ENCODE measurements around the gene PREX1. TPM values are rescaled to one million over a fixed set of nuclear protein-coding genes. Genes with fewer than 3 reads are reported as not detected.

The PREX1 gene
- total RNA-seq, 1 experiment from 2014 or later, result 20.0 TPM

DNA sequence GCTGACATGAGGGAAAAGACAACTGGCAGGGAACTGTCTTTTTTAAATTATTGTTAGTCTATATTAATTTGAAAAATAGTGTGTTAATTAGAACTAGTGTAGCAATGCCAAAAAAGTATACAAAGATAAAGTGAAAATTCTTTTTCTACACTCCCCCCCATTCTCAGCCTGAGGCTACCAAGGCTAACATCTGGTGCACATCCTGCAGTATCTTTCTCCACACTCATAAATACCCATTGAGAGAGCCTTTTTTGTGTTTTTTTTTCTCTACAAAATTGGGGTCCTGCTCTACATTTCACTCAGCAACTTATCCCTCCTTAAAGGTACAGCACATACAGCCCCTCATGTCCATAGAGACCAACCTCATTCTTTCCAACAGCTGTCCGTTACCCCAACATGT lies 20.7 kb downstream of the PREX1 start:
- no peaks in the 10 kb centered on the region for H3K4me1 ChIP-seq (ENCODE audit: control insufficient read depth, insufficient read depth, low read length)
- H3K27me3 ChIP-seq (ENCODE audit: control insufficient read depth, insufficient read depth, low read length), result no peaks in the 10 kb centered on the region
- TF ChIP-seq POLR2AphosphoS5 (IDR thresholded peaks at IDR 0.05; ENCODE audit: low read depth, low read length), result no peak
- TF ChIP-seq, protein P1, sequence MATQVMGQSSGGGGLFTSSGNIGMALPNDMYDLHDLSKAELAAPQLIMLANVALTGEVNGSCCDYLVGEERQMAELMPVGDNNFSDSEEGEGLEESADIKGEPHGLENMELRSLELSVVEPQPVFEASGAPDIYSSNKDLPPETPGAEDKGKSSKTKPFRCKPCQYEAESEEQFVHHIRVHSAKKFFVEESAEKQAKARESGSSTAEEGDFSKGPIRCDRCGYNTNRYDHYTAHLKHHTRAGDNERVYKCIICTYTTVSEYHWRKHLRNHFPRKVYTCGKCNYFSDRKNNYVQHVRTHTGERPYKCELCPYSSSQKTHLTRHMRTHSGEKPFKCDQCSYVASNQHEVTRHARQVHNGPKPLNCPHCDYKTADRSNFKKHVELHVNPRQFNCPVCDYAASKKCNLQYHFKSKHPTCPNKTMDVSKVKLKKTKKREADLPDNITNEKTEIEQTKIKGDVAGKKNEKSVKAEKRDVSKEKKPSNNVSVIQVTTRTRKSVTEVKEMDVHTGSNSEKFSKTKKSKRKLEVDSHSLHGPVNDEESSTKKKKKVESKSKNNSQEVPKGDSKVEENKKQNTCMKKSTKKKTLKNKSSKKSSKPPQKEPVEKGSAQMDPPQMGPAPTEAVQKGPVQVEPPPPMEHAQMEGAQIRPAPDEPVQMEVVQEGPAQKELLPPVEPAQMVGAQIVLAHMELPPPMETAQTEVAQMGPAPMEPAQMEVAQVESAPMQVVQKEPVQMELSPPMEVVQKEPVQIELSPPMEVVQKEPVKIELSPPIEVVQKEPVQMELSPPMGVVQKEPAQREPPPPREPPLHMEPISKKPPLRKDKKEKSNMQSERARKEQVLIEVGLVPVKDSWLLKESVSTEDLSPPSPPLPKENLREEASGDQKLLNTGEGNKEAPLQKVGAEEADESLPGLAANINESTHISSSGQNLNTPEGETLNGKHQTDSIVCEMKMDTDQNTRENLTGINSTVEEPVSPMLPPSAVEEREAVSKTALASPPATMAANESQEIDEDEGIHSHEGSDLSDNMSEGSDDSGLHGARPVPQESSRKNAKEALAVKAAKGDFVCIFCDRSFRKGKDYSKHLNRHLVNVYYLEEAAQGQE (IDR thresholded peaks at IDR 0.05; ENCODE audit: insufficient read depth in 1 of 2, low read depth in 2 of 2, low read length in 1 of 2), result no peak
- TF ChIP-seq TCF7L2 (IDR thresholded peaks at IDR 0.05; ENCODE audit: low read depth, low read length), result no peak
- ChIA-PET CTCF (no interaction called here), POLR2A (no interaction called here)
- no peak for DNase-seq (ENCODE audit: low read depth, low spot score)
- no peaks in the 10 kb centered on the region for H3K36me3 ChIP-seq (ENCODE audit: control insufficient read depth, insufficient read depth, low read length)
- ATAC-seq, result no peak
- H3K27ac ChIP-seq (ENCODE audit: low read length), result no peak overlapping the region
- BruUV-seq (replicated peaks), result no TSS peak
- in situ Hi-C loops (cut with HindIII; ENCODE audit: low pct_unique_long_range_greater_than_20kb, low sequenced_read_pairs), result no loop called here
- H3K4me3 ChIP-seq (ENCODE audit: low read depth in 2 of 2, low read length in 2 of 2), result no peak overlapping the region
- intact Hi-C loops (cut with micrococcal nuclease; ENCODE audit: unreplicated experiment), result no loop called here
- peaks cover 9% of the 10 kb centered on the region; the same call in 1 of the 2 replicates for H3K9me3 ChIP-seq (ENCODE audit: control insufficient read depth, insufficient read depth, low read depth, low read length)

DNA sequence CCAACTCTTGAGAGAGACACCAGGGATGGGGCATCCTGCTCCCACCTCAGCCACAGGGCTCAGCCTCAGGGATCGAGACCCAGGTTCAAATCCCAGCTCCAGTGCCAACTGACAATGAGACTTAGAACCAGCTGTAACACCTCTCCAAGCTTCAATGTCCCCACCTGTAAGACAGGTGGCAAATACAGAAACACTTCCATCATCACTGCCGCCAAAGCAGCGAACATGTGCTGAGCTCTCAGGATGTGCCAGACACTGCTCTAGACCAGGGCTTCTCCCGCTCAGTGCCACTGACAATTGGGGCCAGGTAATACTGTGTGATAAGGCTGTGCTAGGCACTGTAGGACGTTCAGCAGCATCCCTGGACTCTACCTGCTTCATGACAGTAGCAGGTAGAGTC lies 22.1 kb downstream of the PREX1 start:
- no peaks in the 10 kb centered on the region for H3K36me3 ChIP-seq (ENCODE audit: control insufficient read depth, insufficient read depth, low read length)
- no peaks in the 10 kb centered on the region for H3K27me3 ChIP-seq (ENCODE audit: control insufficient read depth, insufficient read depth, low read length)
- H3K27ac ChIP-seq (ENCODE audit: low read length), result no peak overlapping the region
- in situ Hi-C loops (cut with HindIII; ENCODE audit: low pct_unique_long_range_greater_than_20kb, low sequenced_read_pairs), result no loop called here
- TF ChIP-seq, protein P1 (IDR thresholded peaks at IDR 0.05; ENCODE audit: insufficient read depth in 1 of 2, low read depth in 2 of 2, low read length in 1 of 2), result no peak
- BruUV-seq (replicated peaks), result no TSS peak
- no peak for ATAC-seq
- ChIA-PET CTCF (no interaction called here), POLR2A (no interaction called here)
- no peak for DNase-seq (ENCODE audit: low read depth, low spot score)
- no peaks in the 10 kb centered on the region for H3K4me1 ChIP-seq (ENCODE audit: control insufficient read depth, insufficient read depth, low read length)
- no peak overlapping the region for H3K4me3 ChIP-seq (ENCODE audit: low read depth in 2 of 2, low read length in 2 of 2)
- peaks cover 9% of the 10 kb centered on the region; the same call in 1 of the 2 replicates for H3K9me3 ChIP-seq (ENCODE audit: control insufficient read depth, insufficient read depth, low read depth, low read length)
- intact Hi-C loops (cut with micrococcal nuclease; ENCODE audit: unreplicated experiment), result no loop called here

DNA sequence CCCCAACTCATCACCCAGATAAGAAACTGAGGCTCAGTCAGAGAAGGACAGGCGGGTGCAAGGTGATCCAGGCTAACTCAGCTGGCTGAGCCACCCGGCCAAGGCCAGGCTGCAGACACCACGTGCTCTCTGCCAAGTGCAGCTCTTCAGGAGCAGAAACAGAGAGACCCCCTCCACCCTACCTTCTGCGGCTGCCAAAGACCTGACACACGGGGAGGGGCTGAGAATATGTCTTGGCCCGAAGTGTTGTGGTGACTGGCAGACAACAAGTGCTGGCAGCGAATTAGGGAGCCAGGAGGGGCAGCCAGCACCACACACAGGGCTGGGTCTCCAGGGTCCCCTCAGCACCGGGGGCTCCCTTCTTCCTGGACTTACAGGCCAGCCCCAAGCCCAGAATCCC lies 22.5 kb downstream of the PREX1 start:
- ChIA-PET POLR2A (no interaction called here), CTCF (no interaction called here)
- Histone ChIP-seq H3K27ac (ENCODE audit: low read length) (no peak overlapping the region), H3K9me3 (ENCODE audit: control insufficient read depth, insufficient read depth, low read depth, low read length) (peaks cover 9% of the 10 kb centered on the region; the same call in 1 of the 2 replicates), H3K27me3 (ENCODE audit: control insufficient read depth, insufficient read depth, low read length) (no peaks in the 10 kb centered on the region), H3K4me1 (ENCODE audit: control insufficient read depth, insufficient read depth, low read length) (no peaks in the 10 kb centered on the region), H3K36me3 (ENCODE audit: control insufficient read depth, insufficient read depth, low read length) (no peaks in the 10 kb centered on the region), H3K4me3 (ENCODE audit: low read depth in 2 of 2, low read length in 2 of 2) (no peak overlapping the region)
- in situ Hi-C loops (cut with HindIII; ENCODE audit: low pct_unique_long_range_greater_than_20kb, low sequenced_read_pairs), result no loop called here
- ATAC-seq, result no peak
- no peak for DNase-seq (ENCODE audit: low read depth, low spot score)
- intact Hi-C loops (cut with micrococcal nuclease; ENCODE audit: unreplicated experiment), result no loop called here
- no peak for TF ChIP-seq TCF7L2 (IDR thresholded peaks at IDR 0.05; ENCODE audit: low read depth, low read length)
- TF ChIP-seq, protein P1 (IDR thresholded peaks at IDR 0.05; ENCODE audit: insufficient read depth in 1 of 2, low read depth in 2 of 2, low read length in 1 of 2), result no peak
- TF ChIP-seq, protein P2, sequence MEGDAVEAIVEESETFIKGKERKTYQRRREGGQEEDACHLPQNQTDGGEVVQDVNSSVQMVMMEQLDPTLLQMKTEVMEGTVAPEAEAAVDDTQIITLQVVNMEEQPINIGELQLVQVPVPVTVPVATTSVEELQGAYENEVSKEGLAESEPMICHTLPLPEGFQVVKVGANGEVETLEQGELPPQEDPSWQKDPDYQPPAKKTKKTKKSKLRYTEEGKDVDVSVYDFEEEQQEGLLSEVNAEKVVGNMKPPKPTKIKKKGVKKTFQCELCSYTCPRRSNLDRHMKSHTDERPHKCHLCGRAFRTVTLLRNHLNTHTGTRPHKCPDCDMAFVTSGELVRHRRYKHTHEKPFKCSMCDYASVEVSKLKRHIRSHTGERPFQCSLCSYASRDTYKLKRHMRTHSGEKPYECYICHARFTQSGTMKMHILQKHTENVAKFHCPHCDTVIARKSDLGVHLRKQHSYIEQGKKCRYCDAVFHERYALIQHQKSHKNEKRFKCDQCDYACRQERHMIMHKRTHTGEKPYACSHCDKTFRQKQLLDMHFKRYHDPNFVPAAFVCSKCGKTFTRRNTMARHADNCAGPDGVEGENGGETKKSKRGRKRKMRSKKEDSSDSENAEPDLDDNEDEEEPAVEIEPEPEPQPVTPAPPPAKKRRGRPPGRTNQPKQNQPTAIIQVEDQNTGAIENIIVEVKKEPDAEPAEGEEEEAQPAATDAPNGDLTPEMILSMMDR (IDR thresholded peaks at IDR 0.05), result no peak
- TF ChIP-seq SIN3A (IDR thresholded peaks at IDR 0.05; ENCODE audit: borderline replicate concordance, insufficient read depth, low read depth, low read length), result no peak
- no peak for TF ChIP-seq POLR2AphosphoS5 (IDR thresholded peaks at IDR 0.05; ENCODE audit: low read depth, low read length)
- no TSS peak for BruUV-seq (replicated peaks)

All from Panc1 (cell line).